Neural cell (in vitro differentiated cells): Measurements from ENCODE around the gene WWC2.

ENCODE experiments used
- CTCF ChIP-seq: fragments of 450-650 bp; IDR thresholded peaks from 2 replicates; pipeline ENCODE4 v1.5.1; 2014; ENCODE audit warnings: antibody characterized with exemption, mild to moderate bottlenecking, moderate library complexity; ENCODE audit not compliant: poor library complexity, severe bottlenecking
- EZH2 ChIP-seq: fragments of 200-600, 300-800 bp; shearing (Covaris generic), sonication (generic); IDR thresholded peaks from 2 replicates; pipeline ENCODE4 v1.6.1; 2014; ENCODE audit warnings: antibody characterized with exemption, low read length, borderline replicate concordance, mild to moderate bottlenecking; ENCODE audit not compliant: insufficient read depth, poor library complexity, severe bottlenecking
- POLR2AphosphoS5 ChIP-seq: IDR thresholded peaks from 2 replicates; pipeline ENCODE4 v1.6.1; 2012
- REST ChIP-seq: IDR thresholded peaks from 2 replicates; pipeline ENCODE4 v1.6.1; 2012; ENCODE audit warnings: borderline replicate concordance
- SMC3 ChIP-seq: fragments of 450-650 bp; conservative IDR thresholded peaks from 2 replicates; pipeline ENCODE4 v1.6.1; 2014; ENCODE audit warnings: antibody characterized with exemption, mild to moderate bottlenecking, moderate library complexity; ENCODE audit not compliant: poor library complexity
- TAF1 ChIP-seq: IDR thresholded peaks from 2 replicates; pipeline ENCODE4 v1.6.1; 2012; ENCODE audit warnings: low read depth

GRCh38 chr4:183096276-183096965 lies 2.6 kb upstream of the WWC2 start:
- TF ChIP-seq CTCF (no peak), REST (no peak), TAF1 (no peak), POLR2AphosphoS5 (no peak), EZH2 (no peak), SMC3 (no peak)
